ENCODE measurements around the gene DACT2.
"Not testable (repeated sequence)": the region's sequence is repeated elsewhere in the genome, so short reads cannot be mapped to it uniquely, and the experiment has no call there.

DACT2 gene

DNA sequence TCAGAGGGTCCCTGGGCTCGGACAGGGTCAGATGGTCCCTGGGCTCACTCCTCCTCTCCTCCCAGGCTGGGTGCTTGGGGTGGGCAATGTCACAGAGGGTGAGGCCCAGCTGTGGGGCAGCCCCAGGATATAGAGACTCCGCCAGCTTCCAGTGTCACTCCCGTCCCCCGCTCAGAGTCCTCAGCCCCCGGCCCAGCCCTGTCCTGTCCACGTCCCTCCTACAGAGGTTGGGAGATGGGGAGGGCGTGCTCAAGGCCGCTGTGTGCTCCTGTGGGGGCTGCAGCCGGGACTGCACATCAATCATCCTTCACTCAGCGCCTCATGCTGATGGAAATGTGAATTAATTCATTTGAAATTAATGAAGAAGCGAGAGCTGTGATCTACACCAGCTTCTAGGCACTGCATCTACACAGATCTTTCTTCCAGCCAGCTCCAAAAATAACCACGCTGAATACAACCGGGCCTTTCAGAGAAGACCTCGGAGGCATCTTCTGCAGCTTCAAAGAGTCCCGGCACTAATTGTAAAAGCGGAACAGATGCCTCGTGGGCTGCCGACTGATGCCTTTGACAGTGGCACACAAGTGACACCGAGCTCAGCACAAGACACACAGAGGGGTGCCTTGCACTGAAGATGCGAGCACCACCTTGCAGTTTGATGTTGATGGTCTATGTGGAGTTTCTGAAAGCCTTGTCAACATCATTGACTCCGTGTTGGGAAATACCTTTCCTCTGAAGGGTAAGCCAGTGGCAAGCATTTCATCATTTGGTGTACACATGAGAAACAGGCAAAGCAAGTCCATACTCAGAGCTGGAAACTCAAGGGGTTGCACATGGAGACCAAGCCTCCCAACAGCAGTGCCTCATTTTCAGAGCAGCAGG is 39.3 kb downstream of the DACT2 start:
- no peak for DNase-seq

DNA sequence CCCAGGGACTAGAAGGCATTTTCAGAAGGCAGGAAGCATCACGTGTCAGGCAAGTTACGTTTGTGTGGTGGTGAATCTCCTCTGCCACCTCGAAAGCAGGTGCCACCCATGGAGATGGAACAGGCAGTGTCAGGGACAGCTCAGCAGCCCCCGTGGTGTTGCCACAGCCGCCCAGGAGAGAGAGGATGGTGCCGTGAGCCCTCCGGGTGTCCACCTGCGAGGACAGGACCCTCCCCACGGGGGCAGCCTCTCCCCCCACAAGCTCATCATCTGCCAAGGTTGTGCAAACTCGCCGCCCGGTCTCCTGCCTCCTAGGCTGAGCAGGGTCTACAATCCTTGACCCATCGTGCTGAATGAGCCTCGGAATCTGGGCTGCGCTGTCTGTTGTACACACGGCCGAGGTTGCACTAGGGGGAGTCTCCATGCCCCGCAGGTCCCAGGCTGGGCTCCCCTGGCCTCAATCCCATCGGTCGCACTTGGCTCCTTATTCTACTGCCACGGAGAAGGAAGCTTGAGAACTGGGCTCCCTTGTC is 40.1 kb downstream of the DACT2 start:
- DNase-seq = no peak

- DNase-seq = no peak
Observed at GRCh38 chr6:168278904-168279303, 40.7 kb downstream of the DACT2 start.

DNA sequence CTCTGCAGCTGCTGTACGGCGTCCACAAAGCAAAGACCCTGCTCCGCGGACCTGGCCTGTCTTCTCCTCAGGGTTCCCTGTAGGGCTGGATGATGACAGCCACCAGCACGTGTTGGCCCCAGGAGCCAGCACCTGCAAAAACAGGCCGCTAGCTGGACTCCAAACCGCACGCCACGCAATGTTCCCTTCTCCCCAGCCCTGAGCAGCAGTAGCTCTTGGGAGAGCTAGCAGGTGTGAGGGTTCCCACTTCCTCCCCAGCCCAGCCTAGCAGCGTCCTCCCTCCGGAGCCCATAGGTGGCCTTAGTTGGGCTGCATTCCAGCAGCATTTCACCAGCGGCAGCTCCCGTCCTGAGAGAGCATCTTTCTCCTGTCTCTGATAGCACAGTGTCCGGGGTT is 42.3 kb downstream of the DACT2 start:
- no peak for DNase-seq

GRCh38 chr6:168276576-168277273 is 42.9 kb downstream of the DACT2 start:
- no peak for DNase-seq

- DNase-seq = no peak
Observed at GRCh38 chr6:168275168-168275567, 44.4 kb downstream of the DACT2 start.

- no peak for DNase-seq
Observed at GRCh38 chr6:168274037-168274952, 45.3 kb downstream of the DACT2 start.

DNA sequence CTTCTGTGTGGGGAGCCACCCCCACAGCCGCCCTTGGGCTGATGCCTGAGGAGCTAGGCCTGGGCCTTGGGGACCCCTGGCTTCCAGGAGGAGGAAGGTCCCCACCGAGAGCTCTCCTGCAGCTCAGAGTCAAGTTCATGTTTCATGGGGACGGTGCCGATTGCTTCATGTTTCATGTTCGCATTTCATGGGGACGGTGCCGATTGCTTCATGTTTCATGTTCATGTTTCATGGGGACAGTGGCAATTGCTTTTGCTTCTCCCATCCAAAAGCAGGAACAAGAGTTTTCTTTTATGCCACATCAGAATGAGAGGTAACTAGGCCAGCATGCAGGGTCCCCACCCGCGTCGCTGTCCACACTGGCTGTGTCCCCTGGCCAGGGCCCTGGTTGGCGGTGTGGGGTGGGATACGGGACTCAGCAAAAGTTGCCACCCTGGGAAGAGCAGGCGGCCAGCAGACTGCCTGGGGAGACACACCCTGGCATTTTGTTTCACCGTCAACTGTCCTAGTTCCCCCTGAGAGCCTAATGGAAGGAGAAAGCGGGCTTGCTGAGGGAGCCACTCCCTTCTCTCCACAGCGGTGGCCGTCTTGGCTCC is 46.0 kb downstream of the DACT2 start:
- DNase-seq = no peak

DNA sequence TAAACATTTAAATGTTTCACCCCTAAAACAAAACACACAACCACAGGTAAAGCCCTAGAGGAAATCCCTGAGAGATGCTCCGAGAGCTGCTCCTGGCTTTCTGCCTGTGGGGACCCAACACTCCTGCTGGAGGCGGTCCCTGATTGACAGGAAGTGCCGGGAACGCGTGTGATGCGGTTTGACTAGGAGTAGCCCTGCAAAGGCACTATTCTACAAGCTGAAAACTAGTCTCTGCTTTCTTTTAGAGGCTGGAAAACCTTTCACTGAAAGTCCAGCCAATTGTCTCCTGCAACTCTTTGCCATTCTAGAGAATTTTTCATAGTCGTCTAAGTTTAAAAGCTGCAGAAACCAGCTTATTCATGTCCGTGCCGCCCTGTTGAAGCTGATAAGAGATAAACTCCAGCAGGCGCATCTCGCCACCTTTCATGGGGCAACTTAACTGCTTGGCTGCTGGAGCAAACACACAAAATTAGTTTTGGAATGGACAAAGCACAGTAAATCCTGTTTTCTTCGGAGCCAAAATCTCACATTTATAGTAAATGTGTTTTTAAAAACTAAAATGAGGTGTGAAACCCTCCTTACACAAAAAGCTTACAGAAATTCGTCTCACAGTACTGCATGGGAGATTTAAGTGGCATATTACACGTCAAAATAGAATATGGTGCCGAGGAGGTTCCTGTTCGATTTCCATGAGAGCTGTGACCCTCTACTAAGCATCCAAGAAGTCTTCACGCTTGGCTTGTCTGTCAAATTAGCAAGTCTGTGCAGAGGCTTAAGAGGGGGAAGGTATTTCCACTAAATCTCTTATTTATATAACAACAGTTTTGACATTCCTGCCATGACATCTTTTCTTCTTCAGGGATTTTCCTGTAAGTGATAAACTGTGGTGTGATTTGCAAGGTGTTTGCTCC is 46.9 kb downstream of the DACT2 start:
- DNase-seq = no peak

DNA sequence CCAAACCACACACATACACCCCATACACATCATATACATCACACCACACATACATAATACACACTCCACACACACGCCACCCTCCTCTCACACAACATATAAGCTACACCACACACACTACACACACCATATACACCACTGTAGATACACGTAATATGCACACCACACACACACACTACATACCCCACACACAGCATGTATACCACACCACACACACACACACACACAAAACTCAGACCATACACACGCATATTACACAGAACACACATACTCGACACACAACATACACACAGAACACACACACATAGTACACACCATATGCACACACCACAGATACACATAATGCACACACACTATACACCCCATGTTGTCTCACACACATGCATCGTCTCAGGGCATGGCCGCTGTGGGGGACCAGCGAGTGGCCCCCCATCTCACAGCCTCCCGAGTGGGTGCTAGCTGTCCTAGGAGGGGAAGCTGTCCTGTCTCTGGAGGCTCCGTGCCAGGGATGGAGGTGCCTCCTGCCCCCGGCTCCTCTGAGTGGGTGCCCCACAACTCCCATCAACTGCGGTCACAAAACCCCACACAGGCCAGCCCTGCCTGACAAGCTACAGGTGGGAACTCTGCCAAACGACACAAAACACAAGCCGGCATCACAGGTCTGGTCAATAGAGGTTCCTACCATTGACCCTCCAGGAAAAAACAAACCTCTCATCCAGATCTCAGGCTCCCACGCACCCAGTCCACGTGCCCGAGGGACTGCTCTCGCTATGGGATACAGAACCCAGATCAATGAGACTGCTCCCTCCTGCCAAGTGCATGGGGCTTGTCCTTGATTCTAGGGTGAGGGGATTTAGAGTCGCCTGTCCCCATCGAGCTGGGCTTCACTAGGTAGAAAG is 49.1 kb downstream of the DACT2 start:
- no peak for DNase-seq

DNA sequence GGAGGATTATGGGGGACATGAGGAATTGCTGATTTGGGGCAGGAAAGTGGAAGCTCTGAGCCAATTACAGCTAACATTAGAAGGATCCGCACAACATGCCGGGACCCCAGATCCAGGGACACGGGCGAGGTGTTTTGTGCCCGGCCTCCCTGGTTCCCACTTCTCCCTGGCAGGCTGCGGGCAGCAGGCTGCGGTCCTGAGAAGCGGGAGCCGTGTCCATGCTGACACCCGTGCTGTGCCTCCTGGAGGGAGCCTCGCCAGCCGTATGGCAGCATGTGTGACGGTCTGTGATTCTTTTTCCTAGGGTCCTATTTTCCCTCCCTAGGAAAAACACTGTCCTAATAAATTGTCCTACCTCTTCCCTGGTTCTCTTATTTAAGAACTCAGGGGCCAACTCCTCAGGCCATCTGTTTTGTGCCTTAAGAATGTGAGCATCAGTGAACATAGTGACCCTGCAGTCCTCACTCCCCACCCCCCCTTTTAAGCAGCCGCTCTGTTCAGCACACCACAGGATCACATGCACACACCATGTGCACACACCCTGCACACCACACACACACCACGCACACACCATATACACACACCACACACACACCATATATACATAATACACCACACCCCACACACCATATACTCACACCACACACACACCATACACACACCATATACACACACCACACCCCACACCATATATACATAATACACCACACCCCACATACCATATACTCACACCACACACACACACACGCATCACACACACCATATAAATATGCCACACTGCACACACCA is 49.9 kb downstream of the DACT2 start:
- DNase-seq = no peak

DNA sequence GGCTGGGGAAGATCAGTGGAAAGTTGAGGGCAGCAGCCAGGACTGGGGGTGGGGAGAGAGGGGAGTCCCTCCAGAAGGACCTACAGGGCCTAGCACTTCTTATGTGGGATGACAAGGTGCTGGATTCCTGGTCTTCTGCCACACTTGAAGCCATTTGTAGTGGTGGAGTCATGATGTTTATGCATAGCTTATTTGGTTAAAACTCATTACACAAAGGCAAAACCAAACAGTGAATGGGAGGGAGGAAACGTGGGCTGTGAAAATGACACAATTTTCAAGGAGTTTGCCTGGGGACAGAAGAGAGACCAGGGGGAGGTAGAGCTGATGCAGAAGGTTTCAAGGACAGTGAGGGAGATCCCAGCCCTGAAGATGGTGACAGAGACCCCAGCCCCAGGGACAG is 50.8 kb downstream of the DACT2 start:
- no peak for DNase-seq

DNA sequence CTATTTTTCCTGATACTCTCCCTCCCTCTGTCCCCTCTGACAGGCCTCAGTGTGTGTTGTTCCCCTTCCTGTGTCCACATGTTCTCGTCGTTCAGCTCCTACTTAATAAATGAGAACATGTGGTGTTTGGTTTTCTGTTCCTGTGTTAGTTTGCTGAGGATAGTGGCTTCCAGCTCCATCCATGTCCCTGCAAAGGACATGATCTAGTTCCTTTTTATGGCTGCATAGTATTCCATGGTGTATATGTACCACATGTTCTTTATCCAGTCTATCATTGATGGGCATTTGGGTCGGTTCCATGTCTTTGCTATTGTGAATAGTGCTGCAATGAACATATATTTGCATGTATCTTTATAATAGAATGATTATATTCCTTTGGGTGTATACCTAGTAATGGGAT is 51.8 kb downstream of the DACT2 start:
- not testable (repeated sequence) for DNase-seq

DNA sequence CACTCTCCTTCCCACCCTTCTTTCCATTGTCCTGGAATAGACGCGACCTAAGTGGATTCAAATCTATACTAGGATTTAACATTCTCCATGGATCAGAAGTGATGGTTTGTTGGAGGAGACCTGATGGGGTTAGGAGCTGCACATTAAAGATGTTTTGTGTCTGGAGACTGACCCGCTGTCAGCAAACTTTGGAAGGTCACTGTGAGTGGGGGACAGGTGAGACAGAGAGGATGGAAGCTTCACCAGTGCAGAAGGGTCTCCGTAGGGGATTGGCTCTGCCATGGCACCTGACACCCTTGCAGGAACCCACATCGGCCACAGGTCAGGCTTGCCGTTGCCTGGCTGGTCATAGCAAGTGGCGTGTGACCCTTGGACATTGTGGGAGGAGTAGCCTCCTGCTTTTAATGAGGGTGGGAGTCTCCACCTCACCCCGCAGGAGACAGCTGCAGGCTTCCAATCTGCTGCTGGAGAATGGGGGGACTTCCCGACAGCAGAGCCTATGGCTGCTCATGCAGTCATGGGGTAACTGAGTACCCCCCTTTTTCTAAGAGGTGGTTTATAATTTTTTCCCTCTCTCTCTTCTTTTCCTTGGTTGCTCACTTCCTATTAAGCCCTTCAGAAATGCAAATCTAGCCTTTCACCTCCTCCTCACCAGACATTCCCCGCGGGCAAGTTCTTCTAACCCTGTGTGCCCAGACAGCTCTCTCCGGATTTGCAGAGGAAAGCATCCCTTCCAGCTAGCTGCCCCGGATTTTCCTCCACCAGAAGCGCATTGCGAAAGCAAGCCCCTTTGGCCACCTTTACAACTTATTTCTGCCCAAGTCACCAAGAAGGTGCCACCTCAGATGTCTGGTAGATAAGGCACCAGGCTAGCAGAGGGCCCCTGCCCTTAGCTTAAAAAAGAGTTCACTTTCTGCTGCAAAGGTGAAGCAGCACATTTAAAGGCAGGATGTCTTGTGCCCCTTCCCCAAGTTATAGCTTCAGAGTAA is 53.5 kb downstream of the DACT2 start:
- no peak for DNase-seq

GRCh38 chr6:168265394-168265793 is 54.2 kb downstream of the DACT2 start:
- no peak for DNase-seq

- DNase-seq = no peak
Observed at GRCh38 chr6:168264593-168265335, 54.8 kb downstream of the DACT2 start.

GRCh38 chr6:168263351-168263905 is 56.1 kb downstream of the DACT2 start:
- no peak for DNase-seq
